H1 (cell line): Measurements from ENCODE around the gene LRRC39. TPM values are rescaled to one million over a fixed set of nuclear protein-coding genes. Genes with fewer than 3 reads are reported as not detected.

ENCODE experiments used
- TBP ChIP-seq: IDR thresholded peaks from 2 replicates; pipeline ENCODE4 v1.6.1; 2011; ENCODE audit warnings: low read depth, low read length, improper control_type of control experiment
- polyA plus RNA-seq, 7 experiments: library from polyadenylated mRNA; depleted of rRNA in 3 of 7; stranded (reverse) in 5 of 7; unstranded in 2 of 7; fragments of >200 nt in 5 of 7; fragments of 200-250 nt in 2 of 7; gene quantifications; 1 replicate in 5 of 7; 2 replicates in 1 of 7; 4 replicates in 1 of 7; pipeline versions ENCODE4 v1.2.1 to v1.2.3, GENCODE V29; 2011 to 2013; ENCODE audit warnings: missing spikeins in 2 of 7, mixed read lengths in 2 of 7
- total RNA-seq: library from RNA; stranded (reverse); fragmentation: NEBNext Ultra II Directional; extraction: Animal tissue kit (Norgen Biotek cat#: 25700); gene quantifications from 2 replicates; pipeline ENCODE4 v1.2.1, GENCODE V29; 2021

The LRRC39 gene
- total and polyA plus RNA-seq, 2 of the 8 experiments (the other 6 are each of a cell fraction or from before 2014, with no cell fraction given), result 0.33 to 0.39 TPM

GRCh38 chr1:100213141-100213540 is 35.1 kb upstream of the LRRC39 start (continued):
- TF ChIP-seq TBP, result no peak
